GM19372 (cell line): Measurements from ENCODE around the gene DHRSX.
"Not testable (repeated sequence)": the region's sequence is repeated elsewhere in the genome, so short reads cannot be mapped to it uniquely, and the experiment has no call there.

Experiments used
- ATAC-seq: cut with Tn5 transposase; IDR thresholded peaks from one replicate; pipeline ENCODE4 v1.9.1; 2021; ENCODE audit warnings: mild to moderate bottlenecking, low read depth, moderate library complexity; ENCODE audit not compliant: unreplicated experiment

DHRSX gene

GRCh38 chrX:2500803-2501558 is at the start of gene DHRSX, which contains the start of gene ZBED1:
Gene DHRSX, minus strand, starts transcription at chrX:2500976. Its CDS starts 51 bp downstream, at chrX:2500925.
Gene ZBED1, minus strand, starts transcription at chrX:2500976. Its CDS starts 10,257 bp downstream, at chrX:2490719.
- peak; percentile 67 for ATAC-seq

DNA sequence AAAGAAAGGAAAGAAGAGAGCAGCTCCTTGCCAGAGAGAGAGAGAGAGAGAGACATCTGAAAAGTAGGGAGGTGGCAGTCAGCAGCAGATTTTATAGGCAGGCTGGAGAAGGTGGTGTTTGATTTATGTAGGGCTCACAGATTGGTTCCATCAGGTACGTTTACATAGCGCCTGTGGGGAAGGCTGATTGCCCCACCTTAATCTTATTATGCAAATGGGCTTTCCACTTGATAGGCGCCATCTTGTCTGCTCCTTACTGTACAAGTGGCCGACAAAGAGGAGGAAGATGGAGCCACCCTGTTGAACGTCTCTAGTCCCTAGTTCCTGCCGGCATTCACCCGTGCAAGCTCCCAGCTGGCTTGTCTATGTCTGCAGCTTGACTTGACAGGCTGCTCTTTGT is 49.1 kb upstream of the DHRSX start:
- ATAC-seq: no peak

- no peak for ATAC-seq
These were observed 48.1 kb upstream of the DHRSX start for GRCh38 chrX:2548711-2549423.

- ATAC-seq: no peak
These were observed 47.0 kb upstream of the DHRSX start for GRCh38 chrX:2547736-2548135.

- ATAC-seq: no peak
These were observed 45.7 kb upstream of the DHRSX start for GRCh38 chrX:2546496-2546895.

DNA sequence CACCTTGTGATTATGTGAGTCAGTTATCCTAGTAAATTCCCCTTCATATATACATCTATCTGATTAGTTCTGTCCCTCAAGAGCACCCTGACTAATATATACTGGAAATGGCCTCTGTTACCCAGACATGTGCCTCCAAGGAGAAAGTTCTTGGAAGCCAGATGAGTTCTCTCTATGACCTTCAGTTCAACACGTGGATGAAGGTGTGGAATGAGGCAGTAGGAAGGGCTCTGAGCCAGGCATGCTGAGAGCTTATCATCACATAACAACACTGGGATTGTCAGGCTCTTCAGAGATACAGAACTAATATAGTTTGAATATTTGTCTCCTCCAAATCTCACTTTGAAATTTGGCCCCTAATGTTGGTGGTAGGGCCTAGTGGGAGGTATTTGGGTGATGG is 44.4 kb upstream of the DHRSX start:
- no peak for ATAC-seq

GRCh38 chrX:2542826-2543521 is 42.2 kb upstream of the DHRSX start:
- ATAC-seq: no peak

DNA sequence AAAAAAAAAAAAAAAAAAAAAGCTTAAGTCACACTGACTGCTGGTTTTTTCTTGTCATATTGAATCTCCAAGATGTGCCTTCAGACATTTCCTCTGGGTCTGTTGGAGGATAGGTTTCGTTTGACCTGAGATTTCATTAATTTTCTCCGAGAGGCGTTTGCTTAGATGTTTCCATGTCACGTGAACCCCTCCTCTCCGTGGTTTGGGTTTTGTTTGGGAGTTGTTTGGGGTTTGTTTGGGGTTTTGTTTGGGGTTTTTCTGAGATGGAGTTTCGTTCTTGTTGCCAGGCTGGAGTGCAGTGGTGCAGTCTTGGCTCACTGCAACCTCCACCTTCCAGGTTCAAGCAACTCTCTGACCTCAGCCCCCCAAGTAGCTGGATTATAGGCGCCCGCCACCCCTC is 40.8 kb upstream of the DHRSX start:
- no peak for ATAC-seq

- ATAC-seq: no peak
These were observed 39.7 kb upstream of the DHRSX start for GRCh38 chrX:2540426-2540947.

- ATAC-seq: no peak
These were observed 38.8 kb upstream of the DHRSX start for GRCh38 chrX:2539586-2539985.

DNA sequence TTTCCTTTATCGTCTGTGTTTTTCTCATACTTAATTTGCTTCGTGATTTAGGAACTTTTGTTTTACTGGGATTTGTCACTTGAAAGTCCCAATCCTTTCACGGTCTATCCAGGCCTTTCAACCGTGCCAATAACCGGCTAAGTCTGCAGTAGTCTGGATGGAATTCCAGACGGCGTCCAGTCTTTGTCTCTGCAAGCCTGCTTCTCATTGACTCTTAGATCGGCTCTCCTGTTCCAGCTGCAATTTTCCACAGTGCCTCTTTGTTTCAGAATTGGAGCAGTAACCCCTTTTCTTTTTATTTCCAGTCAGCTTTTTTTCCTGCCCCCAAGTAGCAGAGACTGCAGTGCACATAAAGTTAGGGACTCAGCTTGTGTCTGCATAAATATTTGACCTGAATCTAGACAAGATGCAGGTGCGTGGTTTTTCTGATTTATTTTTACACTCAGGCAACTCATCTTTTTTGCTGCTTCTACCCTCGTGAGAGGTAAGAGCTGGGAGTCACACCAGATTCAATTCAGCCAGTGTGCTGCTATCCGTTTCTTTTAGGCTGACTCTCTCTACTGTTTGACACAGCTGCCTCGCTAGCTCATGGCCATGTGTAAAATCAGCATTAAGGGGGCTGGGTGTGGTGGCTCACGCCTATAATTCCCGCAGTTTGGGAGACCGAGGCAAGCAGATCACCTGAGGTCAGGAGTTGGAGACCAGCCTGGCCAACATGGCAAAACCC is 37.4 kb upstream of the DHRSX start:
- no peak for ATAC-seq

DNA sequence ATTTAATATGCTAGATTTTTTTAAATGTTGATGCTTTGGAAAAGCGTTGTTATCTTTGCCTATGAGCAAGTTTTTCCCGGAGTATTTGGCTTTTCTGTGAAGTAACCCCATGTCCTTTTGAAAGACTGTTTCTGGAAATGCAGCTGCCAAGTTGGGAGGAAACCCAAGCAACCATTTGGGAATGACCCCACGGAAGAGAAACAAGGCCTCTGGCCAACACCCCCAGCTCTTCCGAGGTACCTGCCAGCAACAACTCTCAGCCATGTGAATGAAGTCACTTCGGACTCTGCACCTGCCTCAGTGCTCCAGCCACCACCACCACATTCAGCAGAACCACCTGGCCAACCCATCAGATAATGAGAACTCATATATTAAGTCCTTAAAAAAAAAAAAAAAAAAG is 36.2 kb upstream of the DHRSX start:
- ATAC-seq: no peak

DNA sequence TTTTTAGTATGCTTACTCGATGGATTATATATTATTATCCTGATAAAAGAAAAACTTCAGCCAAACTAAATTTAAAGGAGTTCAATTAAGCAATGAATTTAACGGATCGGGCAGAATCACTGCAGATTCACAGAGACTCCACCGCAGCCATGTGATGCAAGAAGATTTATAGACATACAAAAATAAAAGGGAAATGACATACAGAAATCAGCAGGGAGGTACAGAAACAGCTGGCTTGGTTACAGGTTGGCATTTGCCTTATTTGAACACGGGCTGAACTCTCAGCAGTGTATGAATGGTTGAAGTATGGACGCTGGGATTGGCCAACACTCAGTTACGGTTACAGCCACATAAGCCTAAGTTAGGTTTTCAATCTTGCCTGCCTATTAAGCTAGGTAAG is 35.4 kb upstream of the DHRSX start:
- ATAC-seq: no peak

GRCh38 chrX:2534261-2535021 is 33.7 kb upstream of the DHRSX start:
- not testable (repeated sequence) for ATAC-seq

GRCh38 chrX:2533424-2533823 is 32.6 kb upstream of the DHRSX start:
- no peak for ATAC-seq

- no peak for ATAC-seq
These were observed 25.6 kb upstream of the DHRSX start for GRCh38 chrX:2526390-2526789.

GRCh38 chrX:2523911-2524310 is 23.1 kb upstream of the DHRSX start:
- ATAC-seq: no peak

DNA sequence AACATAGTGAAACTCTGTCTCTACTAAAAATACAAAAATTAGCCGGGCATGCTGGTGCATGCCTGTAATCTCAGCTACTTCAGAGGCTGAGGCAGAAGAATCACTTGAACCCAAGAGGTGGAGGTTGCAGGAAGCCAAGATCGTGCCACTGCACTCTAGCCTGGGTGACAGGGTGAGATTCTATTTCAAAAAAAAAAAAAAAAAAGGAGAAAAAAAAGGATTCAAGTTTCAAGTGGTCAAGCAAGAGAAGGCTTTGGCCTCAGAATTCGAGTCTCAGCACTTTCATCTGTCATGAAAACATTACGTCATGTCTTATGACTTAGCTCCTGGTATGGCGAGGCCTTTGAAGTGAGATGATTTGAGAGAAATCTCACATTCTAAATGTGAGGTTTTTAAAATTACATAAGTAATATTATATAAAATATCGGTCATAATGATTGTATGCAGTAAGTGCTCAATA is 21.2 kb upstream of the DHRSX start:
- ATAC-seq: peak; percentile 59

GRCh38 chrX:2521092-2521926 is 20.5 kb upstream of the DHRSX start:
- ATAC-seq: peak; percentile 65
